Type B pancreatic cell (in vitro differentiated cells): ENCODE data around the gene ANKRD33. TPM values are rescaled to one million over a fixed set of nuclear protein-coding genes. Genes with fewer than 3 reads are reported as not detected.
A peak's percentile ranks its signal among the peaks of the same experiment; 100 is the strongest.

Experiments
- DNase-seq: peaks from one replicate; pipeline ENCODE4 v3.0.0; 2021; ENCODE audit warnings: mixed read lengths; ENCODE audit not compliant: unreplicated experiment; ENCODE audit errors: extremely low spot score
- H3K27ac Mint-ChIP-seq: 2 replicates; pipeline ENCODE4 v1.8.0; 2021; ENCODE audit warnings: mild to moderate bottlenecking, mixed read lengths
- H3K27me3 Mint-ChIP-seq: 2 replicates; pipeline ENCODE4 v1.8.0; 2021; ENCODE audit warnings: mixed read lengths
- H3K36me3 Mint-ChIP-seq: 2 replicates; pipeline ENCODE4 v1.8.0; 2021; ENCODE audit warnings: mixed read lengths
- H3K4me1 Mint-ChIP-seq: one replicate; pipeline ENCODE4 v1.8.0; 2021; ENCODE audit warnings: mixed read lengths; ENCODE audit not compliant: unreplicated experiment
- H3K4me3 Mint-ChIP-seq: 2 replicates; pipeline ENCODE4 v1.8.0; 2021; ENCODE audit warnings: mild to moderate bottlenecking, mixed read lengths
- H3K9me3 Mint-ChIP-seq: 2 replicates; pipeline ENCODE4 v1.8.0; 2021; ENCODE audit warnings: mixed read lengths
- total RNA-seq: library from RNA; stranded (reverse); gene quantifications from 2 replicates; pipeline ENCODE4 v1.2.1, GENCODE V29; 2021; ENCODE audit warnings: low replicate concordance
- TF ChIP-seq, protein P1 (sequence below): fragments of 200-600 bp; sonication (generic); conservative IDR thresholded peaks from 2 replicates; pipeline ENCODE4 v1.5.0; 2021; ENCODE audit warnings: antibody characterized with exemption, mild to moderate bottlenecking

The ANKRD33 gene
- total RNA-seq, 1 donor from 2014 or later: 0.51 TPM

DNA sequence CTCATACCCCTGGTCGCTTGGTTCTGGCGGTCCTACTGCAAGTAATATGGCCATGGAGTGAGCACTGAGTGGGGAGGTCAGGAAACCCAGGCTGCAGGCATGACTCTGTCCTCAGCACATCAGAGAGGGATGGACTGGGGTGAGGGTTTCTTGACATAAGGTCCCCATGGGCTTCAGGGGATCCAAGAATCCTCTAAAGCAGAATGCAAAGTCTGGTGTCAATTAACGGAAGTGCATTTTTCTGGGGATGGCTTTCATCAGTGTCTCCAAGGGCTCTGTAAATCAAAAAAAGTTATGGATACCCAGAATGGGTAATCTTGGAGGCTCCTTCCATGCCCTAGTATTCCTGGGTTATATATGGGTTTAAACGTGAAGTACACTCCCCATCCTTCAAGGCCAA is 43.0 kb upstream of the ANKRD33 start:
- Mint-ChIP-seq H3K27me3 (no peaks in the 10 kb centered on the region), H3K27ac (no peak overlapping the region), H3K4me1 (peaks cover 39% of the 10 kb centered on the region), H3K4me3 (peak overlapping the region; percentile 91), H3K36me3 (no peaks in the 10 kb centered on the region), H3K9me3 (no peaks in the 10 kb centered on the region)
- DNase-seq: no peak
- TF ChIP-seq, protein P1, sequence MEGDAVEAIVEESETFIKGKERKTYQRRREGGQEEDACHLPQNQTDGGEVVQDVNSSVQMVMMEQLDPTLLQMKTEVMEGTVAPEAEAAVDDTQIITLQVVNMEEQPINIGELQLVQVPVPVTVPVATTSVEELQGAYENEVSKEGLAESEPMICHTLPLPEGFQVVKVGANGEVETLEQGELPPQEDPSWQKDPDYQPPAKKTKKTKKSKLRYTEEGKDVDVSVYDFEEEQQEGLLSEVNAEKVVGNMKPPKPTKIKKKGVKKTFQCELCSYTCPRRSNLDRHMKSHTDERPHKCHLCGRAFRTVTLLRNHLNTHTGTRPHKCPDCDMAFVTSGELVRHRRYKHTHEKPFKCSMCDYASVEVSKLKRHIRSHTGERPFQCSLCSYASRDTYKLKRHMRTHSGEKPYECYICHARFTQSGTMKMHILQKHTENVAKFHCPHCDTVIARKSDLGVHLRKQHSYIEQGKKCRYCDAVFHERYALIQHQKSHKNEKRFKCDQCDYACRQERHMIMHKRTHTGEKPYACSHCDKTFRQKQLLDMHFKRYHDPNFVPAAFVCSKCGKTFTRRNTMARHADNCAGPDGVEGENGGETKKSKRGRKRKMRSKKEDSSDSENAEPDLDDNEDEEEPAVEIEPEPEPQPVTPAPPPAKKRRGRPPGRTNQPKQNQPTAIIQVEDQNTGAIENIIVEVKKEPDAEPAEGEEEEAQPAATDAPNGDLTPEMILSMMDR: no peak

GRCh38 chr12:51845482-51845881 is 42.4 kb upstream of the ANKRD33 start:
- H3K4me3 Mint-ChIP-seq: peak overlapping the region; percentile 91
- peaks cover 37% of the 10 kb centered on the region for H3K4me1 Mint-ChIP-seq
- no peaks in the 10 kb centered on the region for H3K9me3 Mint-ChIP-seq
- DNase-seq: no peak
- H3K27me3 Mint-ChIP-seq: no peaks in the 10 kb centered on the region
- TF ChIP-seq, protein P1: no peak
- no peak overlapping the region for H3K27ac Mint-ChIP-seq
- no peaks in the 10 kb centered on the region for H3K36me3 Mint-ChIP-seq

- peaks cover 45% of the 10 kb centered on the region for H3K4me1 Mint-ChIP-seq
- H3K4me3 Mint-ChIP-seq: peak overlapping the region; percentile 91
- H3K36me3 Mint-ChIP-seq: no peaks in the 10 kb centered on the region
- no peaks in the 10 kb centered on the region for H3K27me3 Mint-ChIP-seq
- DNase-seq: no peak
- TF ChIP-seq, protein P1: no peak
- H3K9me3 Mint-ChIP-seq: no peaks in the 10 kb centered on the region
- H3K27ac Mint-ChIP-seq: peak overlapping the region; percentile 33
These were observed 41.6 kb upstream of the ANKRD33 start for GRCh38 chr12:51846271-51846691.

DNA sequence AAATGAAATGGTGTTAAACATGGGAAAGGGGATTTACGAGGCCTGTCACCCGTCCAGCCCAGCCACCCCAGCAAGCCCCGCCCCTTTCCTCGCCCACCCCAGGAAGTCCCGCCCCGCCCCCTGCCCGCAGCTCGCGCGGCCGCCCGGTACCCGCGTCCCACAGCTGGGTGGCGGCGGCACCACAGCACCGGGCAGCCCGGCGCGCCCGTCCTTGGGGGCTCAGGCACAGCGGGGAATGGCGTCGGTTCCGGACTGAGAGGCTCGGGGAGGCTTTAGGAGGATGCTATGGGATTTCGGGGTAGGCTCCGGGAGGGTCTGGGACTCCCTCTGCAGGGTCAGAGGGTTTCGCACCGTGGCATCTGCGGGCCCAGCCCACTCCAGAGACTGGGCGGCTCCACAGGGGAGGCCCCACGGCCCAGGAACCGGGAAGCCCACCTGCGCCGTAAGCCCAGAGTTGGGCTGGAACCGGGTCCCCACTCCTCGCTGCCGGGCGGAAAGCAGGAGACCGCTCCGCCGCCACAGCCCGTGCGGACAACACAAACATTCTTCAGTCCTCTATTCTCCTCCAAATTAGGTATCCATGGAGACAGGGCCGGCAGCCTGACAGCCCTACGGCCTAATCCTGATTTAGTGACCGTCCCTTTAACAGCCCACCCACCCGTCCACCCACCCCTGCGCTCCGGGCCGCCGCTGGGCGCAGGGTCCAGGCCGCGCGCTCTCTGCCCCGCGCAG is 40.8 kb upstream of the ANKRD33 start:
- Mint-ChIP-seq H3K27me3 (no peaks in the 10 kb centered on the region), H3K4me1 (peaks cover 44% of the 10 kb centered on the region), H3K9me3 (no peaks in the 10 kb centered on the region), H3K27ac (no peak overlapping the region), H3K36me3 (no peaks in the 10 kb centered on the region), H3K4me3 (peak overlapping the region; percentile 91)
- TF ChIP-seq, protein P1: no peak
- no peak for DNase-seq

DNA sequence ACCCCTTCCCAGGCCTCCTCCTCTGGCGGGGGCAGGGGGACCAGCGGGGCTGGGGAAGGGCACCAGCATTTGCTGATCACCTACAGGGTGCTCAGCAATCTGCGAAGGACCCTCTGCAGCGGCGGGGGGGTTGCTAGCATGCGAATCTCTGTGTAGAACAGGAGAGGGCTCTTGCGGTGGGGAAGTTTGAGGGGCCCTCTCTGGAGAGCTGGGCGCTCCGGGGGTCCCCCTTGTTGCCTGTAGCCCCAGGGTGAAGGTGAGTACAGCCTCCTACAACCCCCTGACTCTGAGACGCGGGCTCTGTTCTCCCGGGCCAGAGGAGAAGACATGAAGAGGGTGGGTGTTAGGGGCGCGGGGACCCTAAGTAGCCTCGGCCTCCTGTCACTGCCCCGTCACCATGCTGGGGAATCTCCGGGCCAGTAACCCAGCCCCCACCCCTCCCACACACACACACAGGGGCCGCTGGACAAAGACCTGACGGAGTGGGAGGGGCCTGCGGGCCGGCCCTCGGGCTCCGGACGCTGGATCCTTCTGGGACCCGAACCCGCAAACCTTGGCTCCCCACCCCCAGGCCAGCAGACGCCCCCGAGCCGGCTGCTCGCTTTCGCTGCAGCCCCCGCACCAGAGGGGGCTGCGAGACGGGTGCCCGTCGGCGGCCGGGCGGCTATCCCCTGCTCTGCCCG is 40.1 kb upstream of the ANKRD33 start:
- H3K9me3 Mint-ChIP-seq: no peaks in the 10 kb centered on the region
- H3K27me3 Mint-ChIP-seq: no peaks in the 10 kb centered on the region
- no peak overlapping the region for H3K27ac Mint-ChIP-seq
- H3K4me1 Mint-ChIP-seq: peaks cover 51% of the 10 kb centered on the region
- TF ChIP-seq, protein P1: no peak
- DNase-seq: no peak
- peak overlapping the region; percentile 91 for H3K4me3 Mint-ChIP-seq
- H3K36me3 Mint-ChIP-seq: no peaks in the 10 kb centered on the region
